DOHH2 (cell line): Measurements from ENCODE around the gene TEX29.

Source experiments
- H3F3A ChIP-seq: fragments of 200-600 bp; sonication (generic), shearing (Covaris generic); 2 replicates; pipeline ENCODE4 v1.6.0; 2016; ENCODE audit warnings: antibody characterized with exemption, mild to moderate bottlenecking; ENCODE audit not compliant: control insufficient read depth, insufficient read depth
- H3K27ac ChIP-seq: fragments of 200-600 bp; sonication (generic); 2 replicates; pipeline ENCODE4 v1.5.1; 2014; ENCODE audit warnings: low read depth, mild to moderate bottlenecking, low read length, moderate library complexity
- H3K27me3 ChIP-seq: fragments of 200-600 bp; sonication (generic); 2 replicates; pipeline ENCODE4 v1.6.1; 2014; ENCODE audit warnings: mild to moderate bottlenecking, low read length, mixed read lengths; ENCODE audit not compliant: control insufficient read depth
- H3K36me3 ChIP-seq: fragments of 200-600 bp; sonication (generic); 2 replicates; pipeline ENCODE4 v1.6.1; 2014; ENCODE audit warnings: mild to moderate bottlenecking, low read length, moderate library complexity, mixed read lengths; ENCODE audit not compliant: control insufficient read depth
- H3K4me1 ChIP-seq: fragments of 200-600 bp; sonication (generic); 2 replicates; pipeline ENCODE4 v1.6.1; 2014; ENCODE audit warnings: mild to moderate bottlenecking, low read length, mixed read lengths; ENCODE audit not compliant: control insufficient read depth
- H3K4me2 ChIP-seq: fragments of 200-600 bp; sonication (generic); 2 replicates; pipeline ENCODE4 v1.6.0; 2014; ENCODE audit warnings: mild to moderate bottlenecking, low read length, moderate library complexity
- H3K4me3 ChIP-seq: fragments of 200-600 bp; sonication (generic); 2 replicates; pipeline ENCODE4 v1.5.1; 2014; ENCODE audit warnings: mild to moderate bottlenecking, low read length, mixed read lengths
- H3K79me2 ChIP-seq: fragments of 200-600 bp; sonication (generic); 2 replicates; pipeline ENCODE4 v1.6.1; 2014; ENCODE audit warnings: mild to moderate bottlenecking, low read length, mixed read lengths; ENCODE audit not compliant: control insufficient read depth
- H3K9me2 ChIP-seq: fragments of 200-600 bp; sonication (generic); replicated peaks from 2 replicates; pipeline ENCODE4 v1.6.1; 2014; ENCODE audit warnings: mild to moderate bottlenecking, low read length, mixed read lengths; ENCODE audit not compliant: control insufficient read depth
- H3K9me3 ChIP-seq: fragments of 200-600 bp; sonication (generic); 2 replicates; pipeline ENCODE4 v1.6.1; 2014; ENCODE audit warnings: antibody characterized with exemption, low read length, mixed read lengths; ENCODE audit not compliant: control insufficient read depth, insufficient read depth
- H4K20me1 ChIP-seq: fragments of 200-600 bp; sonication (generic); 2 replicates; pipeline ENCODE4 v1.6.0; 2014; ENCODE audit warnings: low read depth, mild to moderate bottlenecking, antibody characterized with exemption, low read length, moderate library complexity; ENCODE audit not compliant: control insufficient read depth, insufficient read depth
- EZH2phosphoT487 ChIP-seq: fragments of 200-600 bp; sonication (generic); IDR thresholded peaks from 2 replicates; pipeline ENCODE4 v1.6.1; 2017; ENCODE audit warnings: borderline replicate concordance, mild to moderate bottlenecking, antibody characterized with exemption, low read length, moderate library complexity, mixed read lengths
- TF ChIP-seq, protein P1 (sequence below): fragments of 200-600 bp; sonication (generic); IDR thresholded peaks from one replicate; pipeline ENCODE4 v1.5.1; 2014; ENCODE audit warnings: antibody characterized with exemption, mild to moderate bottlenecking, low read depth, low read length; ENCODE audit not compliant: poor library complexity, severe bottlenecking

TEX29 gene

DNA sequence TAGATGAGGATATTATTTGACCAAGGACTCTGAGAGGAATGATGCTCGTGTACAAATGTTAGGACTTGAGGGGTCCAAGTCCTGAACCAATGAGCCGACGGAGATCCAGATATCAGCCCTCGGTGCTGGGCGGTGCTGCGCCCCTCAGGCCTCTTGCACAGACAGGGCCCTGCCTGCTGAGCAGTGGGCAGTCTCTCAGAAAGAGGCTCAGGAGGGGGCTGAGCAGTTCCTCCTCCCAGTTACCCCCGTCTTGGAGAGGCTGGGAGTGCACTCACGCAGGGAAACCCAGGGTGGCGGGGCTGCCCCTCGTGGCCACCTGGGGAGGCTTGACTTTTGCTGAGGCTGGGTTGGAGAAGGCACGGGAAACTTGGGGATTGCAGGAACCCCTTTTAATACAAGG lies 18.4 kb downstream of the TEX29 start:
- H3K79me2 ChIP-seq: no peaks in the 10 kb centered on the region
- no peaks in the 10 kb centered on the region for H4K20me1 ChIP-seq
- TF ChIP-seq, protein P1, sequence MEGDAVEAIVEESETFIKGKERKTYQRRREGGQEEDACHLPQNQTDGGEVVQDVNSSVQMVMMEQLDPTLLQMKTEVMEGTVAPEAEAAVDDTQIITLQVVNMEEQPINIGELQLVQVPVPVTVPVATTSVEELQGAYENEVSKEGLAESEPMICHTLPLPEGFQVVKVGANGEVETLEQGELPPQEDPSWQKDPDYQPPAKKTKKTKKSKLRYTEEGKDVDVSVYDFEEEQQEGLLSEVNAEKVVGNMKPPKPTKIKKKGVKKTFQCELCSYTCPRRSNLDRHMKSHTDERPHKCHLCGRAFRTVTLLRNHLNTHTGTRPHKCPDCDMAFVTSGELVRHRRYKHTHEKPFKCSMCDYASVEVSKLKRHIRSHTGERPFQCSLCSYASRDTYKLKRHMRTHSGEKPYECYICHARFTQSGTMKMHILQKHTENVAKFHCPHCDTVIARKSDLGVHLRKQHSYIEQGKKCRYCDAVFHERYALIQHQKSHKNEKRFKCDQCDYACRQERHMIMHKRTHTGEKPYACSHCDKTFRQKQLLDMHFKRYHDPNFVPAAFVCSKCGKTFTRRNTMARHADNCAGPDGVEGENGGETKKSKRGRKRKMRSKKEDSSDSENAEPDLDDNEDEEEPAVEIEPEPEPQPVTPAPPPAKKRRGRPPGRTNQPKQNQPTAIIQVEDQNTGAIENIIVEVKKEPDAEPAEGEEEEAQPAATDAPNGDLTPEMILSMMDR: no peak
- no peak for TF ChIP-seq EZH2phosphoT487
- no peaks in the 10 kb centered on the region for H3K4me1 ChIP-seq
- no peak overlapping the region for H3K4me2 ChIP-seq
- no peaks in the 10 kb centered on the region for H3K27me3 ChIP-seq
- no peak overlapping the region for H3K27ac ChIP-seq
- H3K9me2 ChIP-seq: no peaks in the 10 kb centered on the region
- no peaks in the 10 kb centered on the region for H3F3A ChIP-seq
- no peaks in the 10 kb centered on the region; the same call in 1 of the 2 replicates for H3K9me3 ChIP-seq
- H3K4me3 ChIP-seq: no peak overlapping the region
- no peaks in the 10 kb centered on the region for H3K36me3 ChIP-seq

DNA sequence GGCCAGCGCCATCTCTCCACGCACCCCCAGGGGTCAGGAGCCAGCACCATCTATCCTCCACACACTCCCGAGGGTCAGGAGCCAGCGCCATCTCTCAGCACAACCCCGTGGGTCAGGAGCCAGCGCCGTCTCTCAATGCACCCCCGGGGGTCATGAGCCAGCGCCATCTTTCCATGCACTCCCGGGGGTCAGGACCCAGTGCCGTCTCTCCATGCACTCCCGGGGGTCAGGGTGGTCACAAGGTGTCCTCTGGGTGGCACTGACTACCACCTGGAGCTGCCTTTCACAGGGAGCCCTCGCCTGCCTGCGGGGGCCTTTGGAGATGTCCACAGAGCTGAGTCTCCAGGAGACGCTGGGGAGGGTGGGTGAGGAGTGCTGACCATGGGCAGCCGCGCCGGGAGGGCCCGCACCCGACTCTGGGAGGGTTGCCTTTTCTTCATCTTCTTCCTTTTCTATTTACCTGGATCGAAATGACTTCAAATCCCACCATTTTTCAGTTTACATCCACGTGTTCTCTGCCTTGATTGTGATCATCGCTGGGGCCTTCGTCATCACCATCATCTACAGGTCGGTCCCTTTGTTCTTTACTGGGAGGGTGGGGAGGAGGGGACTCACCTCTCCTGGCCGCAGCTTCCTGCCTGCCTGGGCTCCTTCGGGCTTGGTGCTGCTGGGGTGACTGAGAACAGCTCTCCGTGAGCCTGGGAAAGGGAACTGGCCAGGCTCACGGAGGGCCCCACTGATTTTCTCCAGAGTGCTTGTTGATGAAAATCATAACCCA lies 19.1 kb downstream of the TEX29 start:
- TF ChIP-seq, protein P1: no peak
- no peak for TF ChIP-seq EZH2phosphoT487
- Histone ChIP-seq H3K27ac (no peak overlapping the region), H3K36me3 (no peaks in the 10 kb centered on the region), H3K4me3 (no peak overlapping the region), H3K4me1 (no peaks in the 10 kb centered on the region), H3K9me2 (no peaks in the 10 kb centered on the region), H3K9me3 (no peaks in the 10 kb centered on the region; the same call in 1 of the 2 replicates), H3K4me2 (no peak overlapping the region), H3K79me2 (no peaks in the 10 kb centered on the region), H3K27me3 (no peaks in the 10 kb centered on the region), H4K20me1 (no peaks in the 10 kb centered on the region), H3F3A (no peaks in the 10 kb centered on the region)

DNA sequence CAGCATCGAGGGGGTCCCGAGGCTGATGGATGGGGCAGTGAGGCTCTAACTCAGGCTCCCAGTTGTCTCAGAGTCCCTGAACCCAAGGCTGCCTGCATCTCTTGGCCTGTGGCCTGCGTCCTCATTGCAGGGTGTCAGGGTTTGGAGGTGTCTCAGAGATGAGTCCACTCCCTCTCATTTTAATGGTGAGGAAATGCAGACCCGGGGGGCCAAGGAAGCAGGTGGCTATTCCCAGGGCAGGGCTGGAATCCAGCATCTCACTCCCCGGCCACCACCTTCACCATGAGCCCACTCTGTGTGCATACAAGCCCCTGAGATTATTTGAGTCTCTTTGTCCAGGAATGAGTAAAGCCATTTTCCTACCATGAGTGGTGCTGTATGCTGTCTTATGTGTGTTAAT lies 21.4 kb downstream of the TEX29 start:
- no peaks in the 10 kb centered on the region for H3K27me3 ChIP-seq
- no peaks in the 10 kb centered on the region for H3K9me2 ChIP-seq
- no peaks in the 10 kb centered on the region for H3K36me3 ChIP-seq
- no peaks in the 10 kb centered on the region for H4K20me1 ChIP-seq
- H3F3A ChIP-seq: no peaks in the 10 kb centered on the region
- TF ChIP-seq, protein P1: no peak
- no peak for TF ChIP-seq EZH2phosphoT487
- no peaks in the 10 kb centered on the region; the same call in 1 of the 2 replicates for H3K9me3 ChIP-seq
- H3K4me2 ChIP-seq: no peak overlapping the region
- H3K79me2 ChIP-seq: no peaks in the 10 kb centered on the region
- H3K4me3 ChIP-seq: no peak overlapping the region
- H3K27ac ChIP-seq: no peak overlapping the region
- H3K4me1 ChIP-seq: no peaks in the 10 kb centered on the region
